Measurements from ENCODE around the gene SLC24A3. TPM values are rescaled to one million over a fixed set of nuclear protein-coding genes. Genes with fewer than 3 reads are reported as not detected.

Gene SLC24A3
- total and polyA plus RNA-seq, 2 of the 13 experiments (the other 11 are each of a cell fraction or from before 2014, with no cell fraction given) = not detected

DNA sequence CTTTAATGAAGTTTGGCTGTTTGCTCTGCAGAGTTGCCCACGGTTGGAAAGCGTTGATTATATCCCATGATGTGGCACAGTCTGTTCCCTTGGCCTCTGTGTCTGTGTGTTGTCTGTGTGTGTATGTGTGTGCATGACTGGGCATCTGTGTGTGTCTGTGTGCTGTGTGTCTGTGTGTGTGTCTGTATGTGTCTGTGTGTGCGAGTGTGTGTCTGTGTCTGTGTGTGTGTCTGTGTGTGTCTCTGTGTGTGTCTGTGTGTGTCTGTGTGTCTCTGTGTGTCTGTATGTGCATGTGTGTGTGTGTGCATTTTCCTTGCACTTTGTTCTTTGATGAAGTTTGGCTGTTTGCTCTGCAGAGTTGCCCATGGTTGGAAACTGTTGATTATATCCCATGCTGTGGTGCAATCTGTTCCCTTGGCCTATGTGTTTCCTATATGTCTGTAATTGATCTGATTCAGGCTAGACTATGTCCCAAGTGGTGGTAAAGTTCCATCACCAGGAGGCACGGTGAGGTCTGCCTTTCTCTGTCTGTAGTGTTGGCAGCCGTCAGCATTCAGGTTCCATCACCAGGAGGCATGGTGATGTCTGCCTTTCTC lies 467.6 kb downstream of the SLC24A3 start (continued):
- TF ChIP-seq ZNF879 (CRISPR knock-in tag; IDR thresholded peaks at IDR 0.05) (no peak), CREB1 (IDR thresholded peaks at IDR 0.05) (no peak), CREB1 (CRISPR knock-in tag; IDR thresholded peaks at IDR 0.05) (no peak), SMAD1 (CRISPR knock-in tag; IDR thresholded peaks at IDR 0.05; ENCODE audit: borderline replicate concordance, low read depth) (no peak), ZNF777 (CRISPR knock-in tag; IDR thresholded peaks at IDR 0.05) (no peak), ATF7 (IDR thresholded peaks at IDR 0.05) (peak; percentile 36; the same call in 1 of the 2 replicates), ATF7 (CRISPR knock-in tag; IDR thresholded peaks at IDR 0.05) (no peak)
- TF ChIP-seq, protein P1, sequence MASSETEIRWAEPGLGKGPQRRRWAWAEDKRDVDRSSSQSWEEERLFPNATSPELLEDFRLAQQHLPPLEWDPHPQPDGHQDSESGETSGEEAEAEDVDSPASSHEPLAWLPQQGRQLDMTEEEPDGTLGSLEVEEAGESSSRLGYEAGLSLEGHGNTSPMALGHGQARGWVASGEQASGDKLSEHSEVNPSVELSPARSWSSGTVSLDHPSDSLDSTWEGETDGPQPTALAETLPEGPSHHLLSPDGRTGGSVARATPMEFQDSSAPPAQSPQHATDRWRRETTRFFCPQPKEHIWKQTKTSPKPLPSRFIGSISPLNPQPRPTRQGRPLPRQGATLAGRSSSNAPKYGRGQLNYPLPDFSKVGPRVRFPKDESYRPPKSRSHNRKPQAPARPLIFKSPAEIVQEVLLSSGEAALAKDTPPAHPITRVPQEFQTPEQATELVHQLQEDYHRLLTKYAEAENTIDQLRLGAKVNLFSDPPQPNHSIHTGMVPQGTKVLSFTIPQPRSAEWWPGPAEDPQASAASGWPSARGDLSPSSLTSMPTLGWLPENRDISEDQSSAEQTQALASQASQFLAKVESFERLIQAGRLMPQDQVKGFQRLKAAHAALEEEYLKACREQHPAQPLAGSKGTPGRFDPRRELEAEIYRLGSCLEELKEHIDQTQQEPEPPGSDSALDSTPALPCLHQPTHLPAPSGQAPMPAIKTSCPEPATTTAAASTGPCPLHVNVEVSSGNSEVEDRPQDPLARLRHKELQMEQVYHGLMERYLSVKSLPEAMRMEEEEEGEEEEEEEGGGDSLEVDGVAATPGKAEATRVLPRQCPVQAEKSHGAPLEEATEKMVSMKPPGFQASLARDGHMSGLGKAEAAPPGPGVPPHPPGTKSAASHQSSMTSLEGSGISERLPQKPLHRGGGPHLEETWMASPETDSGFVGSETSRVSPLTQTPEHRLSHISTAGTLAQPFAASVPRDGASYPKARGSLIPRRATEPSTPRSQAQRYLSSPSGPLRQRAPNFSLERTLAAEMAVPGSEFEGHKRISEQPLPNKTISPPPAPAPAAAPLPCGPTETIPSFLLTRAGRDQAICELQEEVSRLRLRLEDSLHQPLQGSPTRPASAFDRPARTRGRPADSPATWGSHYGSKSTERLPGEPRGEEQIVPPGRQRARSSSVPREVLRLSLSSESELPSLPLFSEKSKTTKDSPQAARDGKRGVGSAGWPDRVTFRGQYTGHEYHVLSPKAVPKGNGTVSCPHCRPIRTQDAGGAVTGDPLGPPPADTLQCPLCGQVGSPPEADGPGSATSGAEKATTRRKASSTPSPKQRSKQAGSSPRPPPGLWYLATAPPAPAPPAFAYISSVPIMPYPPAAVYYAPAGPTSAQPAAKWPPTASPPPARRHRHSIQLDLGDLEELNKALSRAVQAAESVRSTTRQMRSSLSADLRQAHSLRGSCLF (CRISPR knock-in tag; IDR thresholded peaks at IDR 0.05; ENCODE audit: borderline replicate concordance) = no peak
- TF ChIP-seq, protein P2, sequence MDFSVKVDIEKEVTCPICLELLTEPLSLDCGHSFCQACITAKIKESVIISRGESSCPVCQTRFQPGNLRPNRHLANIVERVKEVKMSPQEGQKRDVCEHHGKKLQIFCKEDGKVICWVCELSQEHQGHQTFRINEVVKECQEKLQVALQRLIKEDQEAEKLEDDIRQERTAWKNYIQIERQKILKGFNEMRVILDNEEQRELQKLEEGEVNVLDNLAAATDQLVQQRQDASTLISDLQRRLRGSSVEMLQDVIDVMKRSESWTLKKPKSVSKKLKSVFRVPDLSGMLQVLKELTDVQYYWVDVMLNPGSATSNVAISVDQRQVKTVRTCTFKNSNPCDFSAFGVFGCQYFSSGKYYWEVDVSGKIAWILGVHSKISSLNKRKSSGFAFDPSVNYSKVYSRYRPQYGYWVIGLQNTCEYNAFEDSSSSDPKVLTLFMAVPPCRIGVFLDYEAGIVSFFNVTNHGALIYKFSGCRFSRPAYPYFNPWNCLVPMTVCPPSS (IDR thresholded peaks at IDR 0.05) = 0 out of 2 replicates have a peak, but pooled peaks have one; percentile 13
